ENCODE results near the gene EED.
"Not testable (repeated sequence)": the region's sequence is repeated elsewhere in the genome, so short reads cannot be mapped to it uniquely, and the experiment has no call there.

The EED gene

GRCh38 chr11:86219311-86220193 lies 25.0 kb upstream of the EED start:
- no peak for DNase-seq (ENCODE audit: low spot score)

GRCh38 chr11:86220653-86221052 lies 23.9 kb upstream of the EED start:
- DNase-seq (ENCODE audit: low spot score) = no peak

- no peak for DNase-seq (ENCODE audit: low spot score)
These were observed 22.5 kb upstream of the EED start for GRCh38 chr11:86222081-86222480.

GRCh38 chr11:86224575-86224974 lies 20.0 kb upstream of the EED start:
- DNase-seq (ENCODE audit: low spot score) = not testable (repeated sequence)

- not testable (repeated sequence) for DNase-seq (ENCODE audit: low spot score)
These were observed 19.2 kb upstream of the EED start for GRCh38 chr11:86225344-86225743.

GRCh38 chr11:86228269-86229038 lies 16.1 kb upstream of the EED start:
- no peak for DNase-seq (ENCODE audit: low spot score)

GRCh38 chr11:86229039-86229330 lies 15.6 kb upstream of the EED start:
- DNase-seq (ENCODE audit: low spot score) = not testable (repeated sequence)

GRCh38 chr11:86230179-86230804 lies 14.3 kb upstream of the EED start:
- no peak for DNase-seq (ENCODE audit: low spot score)

GRCh38 chr11:86230921-86231434 lies 13.6 kb upstream of the EED start:
- DNase-seq (ENCODE audit: low spot score) = no peak

GRCh38 chr11:86232556-86232955 lies 12.0 kb upstream of the EED start:
- no peak for DNase-seq (ENCODE audit: low spot score)

GRCh38 chr11:86234831-86235461 lies 9.6 kb upstream of the EED start:
- DNase-seq (ENCODE audit: low spot score) = no peak

- DNase-seq (ENCODE audit: low spot score) = no peak
These were observed 7.2 kb upstream of the EED start for GRCh38 chr11:86237267-86237804.

- no peak for DNase-seq (ENCODE audit: low spot score)
These were observed 4.4 kb upstream of the EED start for GRCh38 chr11:86240164-86240563.

- DNase-seq (ENCODE audit: low spot score) = no peak
These were observed 2.5 kb upstream of the EED start for GRCh38 chr11:86241956-86242535.

- no peak for DNase-seq (ENCODE audit: low spot score)
These were observed 1.2 kb upstream of the EED start for GRCh38 chr11:86243396-86243795.

- DNase-seq (ENCODE audit: low spot score) = peak; percentile 90
These were observed 461 bp upstream of the EED start for GRCh38 chr11:86244063-86244521.

GRCh38 chr11:86245369-86246292 lies 1.1 kb downstream of the EED start:
- peak; percentile 27 for DNase-seq (ENCODE audit: low spot score)

GRCh38 chr11:86246293-86246675 lies 1.7 kb downstream of the EED start:
- DNase-seq (ENCODE audit: low spot score) = no peak

- DNase-seq (ENCODE audit: low spot score) = peak; percentile 32
These were observed 3.1 kb downstream of the EED start for GRCh38 chr11:86247608-86248007.

GRCh38 chr11:86248609-86249008 lies 4.1 kb downstream of the EED start:
- no peak for DNase-seq (ENCODE audit: low spot score)

All from CD4-positive, alpha-beta T cell treated with Interleukin-2 at 100 ng/mL for 4 hours (primary cell).